Endothelial cell of umbilical vein (primary cell): Measurements from ENCODE around the gene GABPB2. TPM values are rescaled to one million over a fixed set of nuclear protein-coding genes. Genes with fewer than 3 reads are reported as not detected.
"Not testable (repeated sequence)": the region's sequence is repeated elsewhere in the genome, so short reads cannot be mapped to it uniquely, and the experiment has no call there.

Experiments
- BruUV-seq: library from RNA; stranded (reverse); fragments of 400-500 nt; replicated peaks from 2 replicates; lab custom pipeline; 2021; lab: Mats Ljungman, UMichigan
- CTCF ChIA-PET: fragments of 300-600, 350-600 bp; sonication (Branson Sonifier 250); formaldehyde crosslinking; loops from one replicate; lab custom pipeline; 2021; ENCODE audit warnings: antibody characterized with exemption, inconsistent platforms; lab: Charles Lee
- POLR2A ChIA-PET: fragments of 300-600, 350-600 bp; sonication (Branson Sonifier 250); formaldehyde crosslinking; loops from one replicate; lab custom pipeline; 2021; ENCODE audit warnings: antibody characterized with exemption, inconsistent platforms; lab: Charles Lee
- DNase-seq: peaks from one replicate; pipeline ENCODE4 v3.0.0-alpha.2; 2011; ENCODE audit warnings: low read depth, low spot score
- FAIRE-seq: peaks from 2 replicates; lab custom pipeline; 2011; peaks lifted over from hg19 to GRCh38; lab: Jason Lieb, UNC
- H2AFZ ChIP-seq: 2 replicates; pipeline ENCODE4 v1.6.0; 2012; ENCODE audit warnings: low read depth, low read length, control low read depth, inconsistent platforms
- H3K27ac ChIP-seq: 2 replicates; pipeline ENCODE4 v1.5.1; 2011; ENCODE audit warnings: low read depth, mild to moderate bottlenecking, control low read depth, low read length, moderate library complexity; ENCODE audit not compliant: insufficient read depth
- H3K27me3 ChIP-seq, 2 experiments: 2 replicates each; pipeline versions ENCODE4 v1.6.0 to v1.6.1; 2011; ENCODE audit warnings: low read length in 2 of 2, mixed read lengths in 1 of 2; ENCODE audit not compliant: control insufficient read depth in 2 of 2, insufficient read depth in 2 of 2
- H3K36me3 ChIP-seq, 2 experiments: 2 replicates in 1 of 2; 3 replicates in 1 of 2; pipeline ENCODE4 v1.5.1; 2011; ENCODE audit warnings: low read length in 2 of 2, mild to moderate bottlenecking in 1 of 2, moderate library complexity in 1 of 2; ENCODE audit not compliant: control insufficient read depth in 2 of 2, insufficient read depth in 2 of 2; ENCODE audit errors: extremely low read depth in 1 of 2
- H3K4me1 ChIP-seq: 3 replicates; pipeline ENCODE4 v1.5.1; 2011; ENCODE audit warnings: mild to moderate bottlenecking, low read length; ENCODE audit not compliant: control insufficient read depth, insufficient read depth; ENCODE audit errors: extremely low read depth
- H3K4me2 ChIP-seq: 2 replicates; pipeline ENCODE4 v1.6.1; 2011; ENCODE audit warnings: low read length, control low read depth, mixed read lengths; ENCODE audit not compliant: insufficient read depth
- H3K4me3 ChIP-seq, 3 experiments: fragments of 200-600 bp in 1 of 3; sonication (generic), shearing (Covaris generic) in 1 of 3; replicated peaks in 1 of 3; 2 replicates each; pipeline ENCODE4 v1.5.1; 2011 to 2016; ENCODE audit warnings: control low read depth in 3 of 3, low read length in 3 of 3, mild to moderate bottlenecking in 2 of 3, inconsistent platforms in 1 of 3, low read depth in 1 of 3, moderate library complexity in 1 of 3; ENCODE audit not compliant: insufficient read depth in 1 of 3
- H3K79me2 ChIP-seq: 2 replicates; pipeline ENCODE4 v1.6.0; 2012; ENCODE audit warnings: low read length, inconsistent platforms; ENCODE audit not compliant: control insufficient read depth, insufficient read depth
- H3K9ac ChIP-seq: replicated peaks from 2 replicates; pipeline ENCODE3; 2011; ENCODE audit warnings: low read length, control low read depth; ENCODE audit not compliant: insufficient read depth; ENCODE audit errors: extremely low read depth
- H3K9me1 ChIP-seq: replicated peaks from 3 replicates; pipeline ENCODE4 v1.6.0; 2011; ENCODE audit warnings: mild to moderate bottlenecking, low read length; ENCODE audit not compliant: control insufficient read depth, insufficient read depth; ENCODE audit errors: extremely low read depth
- H3K9me3 ChIP-seq: replicated peaks from 2 replicates; pipeline ENCODE4 v1.5.1; 2012; ENCODE audit warnings: low read length, inconsistent platforms; ENCODE audit not compliant: control insufficient read depth, insufficient read depth
- H4K20me1 ChIP-seq: replicated peaks from 2 replicates; pipeline ENCODE3; 2011; ENCODE audit warnings: mild to moderate bottlenecking, low read length; ENCODE audit not compliant: control insufficient read depth, insufficient read depth; ENCODE audit errors: extremely low read depth
- FOS ChIP-seq: IDR thresholded peaks from 2 replicates; pipeline ENCODE4 v1.6.1; 2011; ENCODE audit warnings: mild to moderate bottlenecking, low read length, moderate library complexity, borderline replicate concordance; ENCODE audit not compliant: insufficient read depth
- MAX ChIP-seq: IDR thresholded peaks from 2 replicates; pipeline ENCODE4 v1.6.1; 2011; ENCODE audit not compliant: insufficient read depth, insufficient read length
- POLR2A ChIP-seq: IDR thresholded peaks from 2 replicates; pipeline ENCODE4 v1.6.1; 2012; ENCODE audit warnings: low read depth, mild to moderate bottlenecking, control low read depth, low read length
- POLR2AphosphoS5 ChIP-seq: IDR thresholded peaks from 2 replicates; pipeline ENCODE4 v1.6.1; 2012; ENCODE audit warnings: low read depth, mild to moderate bottlenecking, control low read depth, low read length, moderate library complexity; ENCODE audit not compliant: insufficient read depth
- dilution Hi-C: fragments of 300-500 bp; cut with MboI; formaldehyde crosslinking; loops from one replicate; pipeline ENCODE4 v1.15.0; 2019; ENCODE audit warnings: low sequenced_read_pairs; ENCODE audit not compliant: extremely low pct_ligation_motif_present
- intact Hi-C: fragments of 100-400 bp; cut with micrococcal nuclease; formaldehyde crosslinking; loops from one replicate; pipeline ENCODE4 v1.10.0; 2022
- polyA plus RNA-seq, 4 experiments: library from polyadenylated mRNA; depleted of rRNA in 3 of 4; stranded (reverse) in 3 of 4; unstranded in 1 of 4; fragments of >200 nt; gene quantifications; 2 replicates each; pipeline versions ENCODE4 v1.2.1 to v1.2.3, GENCODE V29; 2011 to 2012; ENCODE audit warnings: missing spikeins in 1 of 4
- total RNA-seq: library from RNA; stranded (reverse); gene quantifications from 2 replicates; pipeline ENCODE4 v1.2.3, GENCODE V29; 2021

The GABPB2 gene
- total and polyA plus RNA-seq, 2 donors (not counting 3 experiments of a cell fraction or from before 2014, with no cell fraction given), result 2.6 to 4.3 TPM

- Histone ChIP-seq H3K4me1 (no peaks in the 10 kb centered on the region), H3K9ac (no peak overlapping the region), H3K9me3 (no peaks in the 10 kb centered on the region), H3K4me2 (no peak overlapping the region), H4K20me1 (no peaks in the 10 kb centered on the region), H3K9me1 (no peaks in the 10 kb centered on the region), H3K27ac (no peak overlapping the region), H2AFZ (no peak overlapping the region), H3K79me2 (no peaks in the 10 kb centered on the region), H3K36me3 (no peaks in the 10 kb centered on the region), H3K4me3 (no peak overlapping the region), H3K27me3 (no peaks in the 10 kb centered on the region)
- dilution Hi-C loops, result no loop called here
- ChIA-PET CTCF (interaction anchor here (0.5 to 8.5 kb wide), 5 partner anchors 10 to 70 kb away, joined by 3 to 66 read pairs (median 3); partner anchors contain the start of gene GABPB2), POLR2A (no interaction called here)
- no peak for DNase-seq
- intact Hi-C loops, result no loop called here
- FAIRE-seq, result no peak
- BruUV-seq, result no TSS peak
- TF ChIP-seq POLR2A (no peak), POLR2AphosphoS5 (no peak), MAX (no peak), FOS (no peak)
Observed at GRCh38 chr1:151085953-151086559, 15.5 kb downstream of the GABPB2 start.

GRCh38 chr1:151097426-151097825 lies 26.9 kb downstream of the GABPB2 start:
- H3K27me3 ChIP-seq, H3K9me3 ChIP-seq, H3K4me1 ChIP-seq, intact Hi-C loops, dilution Hi-C loops, DNase-seq, H4K20me1 ChIP-seq, H3K4me2 ChIP-seq, H3K79me2 ChIP-seq, H3K4me3 ChIP-seq, H2AFZ ChIP-seq, H3K27ac ChIP-seq, BruUV-seq, H3K36me3 ChIP-seq, H3K9me1 ChIP-seq, H3K9ac ChIP-seq, FAIRE-seq: not testable (repeated sequence)
- POLR2A ChIA-PET, result interaction anchor here (1.2 kb wide), 1 partner anchor 157 kb away, joined by 3 read pairs; the partner anchor contains the start of gene PSMD4
- CTCF ChIA-PET, result interaction anchor here (0.8 to 12.7 kb wide), 4 partner anchors 13 to 141 kb away, joined by 3 to 623 read pairs (median 3); partner anchors contain the start of gene TNFAIP8L2
